CD1c-positive myeloid dendritic cell (primary cell): ENCODE data around the gene MYH7.
"Not testable (repeated sequence)": the region's sequence is repeated elsewhere in the genome, so short reads cannot be mapped to it uniquely, and the experiment has no call there.

Source experiments
- DNase-seq: peaks from one replicate; pipeline ENCODE4 v3.0.0-alpha.2; 2016; ENCODE audit errors: extremely low spot score

Gene MYH7

GRCh38 chr14:23386266-23386657 lies 49.2 kb downstream of the MYH7 start:
- not testable (repeated sequence) for DNase-seq

- DNase-seq = no peak
These were observed 49.7 kb downstream of the MYH7 start for GRCh38 chr14:23385642-23386265.

GRCh38 chr14:23385244-23385641 lies 50.2 kb downstream of the MYH7 start:
- no peak for DNase-seq

- DNase-seq = no peak
These were observed 50.9 kb downstream of the MYH7 start for GRCh38 chr14:23384364-23385080.

- DNase-seq = no peak
These were observed 52.6 kb downstream of the MYH7 start for GRCh38 chr14:23382731-23383440.

GRCh38 chr14:23382276-23382675 lies 53.2 kb downstream of the MYH7 start:
- DNase-seq = no peak

- no peak for DNase-seq
These were observed 53.6 kb downstream of the MYH7 start for GRCh38 chr14:23381871-23382270.

- DNase-seq = no peak
These were observed 54.5 kb downstream of the MYH7 start for GRCh38 chr14:23380976-23381375.

- no peak for DNase-seq
These were observed 55.1 kb downstream of the MYH7 start for GRCh38 chr14:23380197-23380914.

GRCh38 chr14:23379366-23380196 lies 55.9 kb downstream of the MYH7 start:
- peak; percentile 55 for DNase-seq

GRCh38 chr14:23378612-23379220 lies 56.7 kb downstream of the MYH7 start:
- DNase-seq = no peak

GRCh38 chr14:23377573-23378563 lies 57.6 kb downstream of the MYH7 start:
- no peak for DNase-seq

- no peak for DNase-seq
These were observed 58.3 kb downstream of the MYH7 start for GRCh38 chr14:23377198-23377550.

- DNase-seq = no peak
These were observed 58.8 kb downstream of the MYH7 start, which contains the start of gene CMTM5 for GRCh38 chr14:23376482-23377197. Gene CMTM5 (plus strand): TSS chr14:23377046. CDS start chr14:23377252, 206 bp downstream.

GRCh38 chr14:23375527-23376251 lies 59.8 kb downstream of the MYH7 start:
- DNase-seq = no peak

GRCh38 chr14:23373041-23373440 lies 62.4 kb downstream of the MYH7 start:
- DNase-seq = no peak

- DNase-seq = no peak
These were observed 63.0 kb downstream of the MYH7 start, which contains the start of gene IL25 for GRCh38 chr14:23372509-23372908. Gene IL25 (plus strand): TSS chr14:23372809.

GRCh38 chr14:23371865-23372264 lies 63.6 kb downstream of the MYH7 start:
- DNase-seq = no peak
